A673 (cell line): Measurements from ENCODE around the gene TBC1D24. TPM values are rescaled to one million over a fixed set of nuclear protein-coding genes. Genes with fewer than 3 reads are reported as not detected.

ENCODE experiments used
- BruUV-seq: library from RNA; stranded (reverse); fragments of 400-500 nt; replicated peaks from 2 replicates; lab custom pipeline; 2021; lab: Mats Ljungman, UMichigan
- CTCF ChIA-PET: fragments of 300-600 bp; sonication (Branson Sonifier 250); formaldehyde crosslinking; loops from one replicate; lab custom pipeline; 2022; ENCODE audit warnings: antibody characterized with exemption; lab: Charles Lee
- POLR2A ChIA-PET: fragments of 300-600 bp; sonication (Branson Sonifier 250); formaldehyde crosslinking; loops from one replicate; lab custom pipeline; 2022; ENCODE audit warnings: antibody characterized with exemption; ENCODE audit not compliant: low non-redundant PET; lab: Charles Lee
- DNase-seq: peaks from one replicate; pipeline ENCODE4 v3.0.0-alpha.2; 2015; ENCODE audit warnings: low spot score
- H3K27ac ChIP-seq: fragments of 200-600 bp; sonication (generic); 2 replicates; pipeline ENCODE4 v1.5.1; 2016; ENCODE audit warnings: mixed run types, low read depth, mild to moderate bottlenecking, mixed read lengths, antibody characterized with exemption, low read length; ENCODE audit not compliant: poor library complexity, severe bottlenecking
- H3K27me3 ChIP-seq: fragments of 200-600 bp; sonication (generic); replicated peaks from 2 replicates; pipeline ENCODE4 v1.6.1; 2017; ENCODE audit warnings: mixed run types, low read depth, mild to moderate bottlenecking, mixed read lengths, antibody characterized with exemption, low read length; ENCODE audit not compliant: insufficient read depth, poor library complexity
- H3K36me3 ChIP-seq: fragments of 200-600 bp; sonication (generic); 2 replicates; pipeline ENCODE4 v1.6.1; 2016; ENCODE audit warnings: mixed run types, mild to moderate bottlenecking, mixed read lengths, antibody characterized with exemption, low read length; ENCODE audit not compliant: insufficient read depth, poor library complexity, severe bottlenecking
- H3K4me1 ChIP-seq: fragments of 200-600 bp; sonication (generic); 2 replicates; pipeline ENCODE4 v1.6.1; 2017; ENCODE audit warnings: mixed run types, mild to moderate bottlenecking, mixed read lengths, antibody characterized with exemption, low read length; ENCODE audit not compliant: insufficient read depth, poor library complexity, severe bottlenecking
- H3K4me3 ChIP-seq: fragments of 200-600 bp; sonication (generic); 2 replicates; pipeline ENCODE4 v1.5.1; 2016; ENCODE audit warnings: low read depth, mixed run types, mild to moderate bottlenecking, mixed read lengths, low read length; ENCODE audit not compliant: poor library complexity, severe bottlenecking
- H3K9me3 ChIP-seq: fragments of 200-600 bp; sonication (generic); 2 replicates; pipeline ENCODE4 v1.6.1; 2016; ENCODE audit warnings: mixed run types, low read depth, mild to moderate bottlenecking, mixed read lengths, antibody characterized with exemption, low read length; ENCODE audit not compliant: poor library complexity, severe bottlenecking
- EZH2 ChIP-seq: fragments of 200-600 bp; sonication (generic); IDR thresholded peaks from 2 replicates; pipeline ENCODE4 v1.6.1; 2017; ENCODE audit warnings: borderline replicate concordance, low read depth, mild to moderate bottlenecking, mixed read lengths, antibody characterized with exemption, low read length; ENCODE audit not compliant: poor library complexity, severe bottlenecking
- intact Hi-C: fragments of 100-400 bp; cut with micrococcal nuclease; formaldehyde crosslinking; loops from one replicate; pipeline ENCODE4 v1.10.0; 2022; ENCODE audit not compliant: unreplicated experiment
- total RNA-seq: library from RNA; stranded (reverse); gene quantifications from 2 replicates; pipeline ENCODE4 v1.2.3, GENCODE V29; 2021
- TF ChIP-seq, protein P1 (sequence below): fragments of 300-800, 200-600 bp; sonication (generic); conservative IDR thresholded peaks from 2 replicates; pipeline ENCODE4 v1.5.1; 2017; ENCODE audit warnings: low read depth, mild to moderate bottlenecking, antibody characterized with exemption, low read length, moderate library complexity, mixed read lengths

Gene TBC1D24
- total RNA-seq, 1 experiment from 2014 or later = 24.2 TPM

DNA sequence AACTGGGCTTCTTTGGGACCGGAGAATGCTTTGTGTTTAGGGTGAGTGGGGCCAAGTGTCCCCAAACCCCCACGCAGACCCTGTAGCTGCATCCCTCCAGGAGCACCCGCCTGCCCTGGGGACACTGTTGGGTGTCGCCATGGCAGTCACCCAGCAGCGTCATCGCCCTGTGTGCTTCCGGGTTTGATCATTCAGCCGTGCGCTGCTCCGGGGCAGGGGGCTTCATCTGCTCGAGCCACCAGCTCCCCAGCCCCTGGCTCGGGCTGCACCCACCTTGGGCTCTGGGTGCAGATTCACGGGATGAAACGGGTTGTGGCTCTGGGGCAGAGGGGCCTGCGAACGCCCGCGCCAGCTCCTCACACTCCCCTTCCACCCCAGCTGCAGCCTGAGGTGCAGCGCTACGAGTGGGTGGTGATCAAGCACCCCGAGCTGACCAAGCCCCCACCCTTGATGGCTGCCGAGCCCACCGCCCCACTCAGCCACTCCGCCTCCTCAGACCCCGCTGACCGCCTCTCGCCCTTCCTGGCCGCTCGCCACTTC, 25.0 kb downstream of the TBC1D24 start:
- Histone ChIP-seq H3K27me3 (no peaks in the 10 kb centered on the region), H3K4me1 (peaks cover 5% of the 10 kb centered on the region), H3K4me3 (no peak overlapping the region), H3K9me3 (no peaks in the 10 kb centered on the region), H3K36me3 (peaks cover 4% of the 10 kb centered on the region), H3K27ac (no peak overlapping the region)
- no peak for DNase-seq
- POLR2A ChIA-PET = no interaction called here
- intact Hi-C loops = loop anchor here (2.0 to 10.0 kb wide), 3 partner anchors 158 to 235 kb away; partner anchors contain the start of genes ABCA3 and RNPS1
- TF ChIP-seq, protein P1, sequence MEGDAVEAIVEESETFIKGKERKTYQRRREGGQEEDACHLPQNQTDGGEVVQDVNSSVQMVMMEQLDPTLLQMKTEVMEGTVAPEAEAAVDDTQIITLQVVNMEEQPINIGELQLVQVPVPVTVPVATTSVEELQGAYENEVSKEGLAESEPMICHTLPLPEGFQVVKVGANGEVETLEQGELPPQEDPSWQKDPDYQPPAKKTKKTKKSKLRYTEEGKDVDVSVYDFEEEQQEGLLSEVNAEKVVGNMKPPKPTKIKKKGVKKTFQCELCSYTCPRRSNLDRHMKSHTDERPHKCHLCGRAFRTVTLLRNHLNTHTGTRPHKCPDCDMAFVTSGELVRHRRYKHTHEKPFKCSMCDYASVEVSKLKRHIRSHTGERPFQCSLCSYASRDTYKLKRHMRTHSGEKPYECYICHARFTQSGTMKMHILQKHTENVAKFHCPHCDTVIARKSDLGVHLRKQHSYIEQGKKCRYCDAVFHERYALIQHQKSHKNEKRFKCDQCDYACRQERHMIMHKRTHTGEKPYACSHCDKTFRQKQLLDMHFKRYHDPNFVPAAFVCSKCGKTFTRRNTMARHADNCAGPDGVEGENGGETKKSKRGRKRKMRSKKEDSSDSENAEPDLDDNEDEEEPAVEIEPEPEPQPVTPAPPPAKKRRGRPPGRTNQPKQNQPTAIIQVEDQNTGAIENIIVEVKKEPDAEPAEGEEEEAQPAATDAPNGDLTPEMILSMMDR = no peak
- TF ChIP-seq EZH2 = no peak
- no TSS peak for BruUV-seq
- CTCF ChIA-PET = no interaction called here

DNA sequence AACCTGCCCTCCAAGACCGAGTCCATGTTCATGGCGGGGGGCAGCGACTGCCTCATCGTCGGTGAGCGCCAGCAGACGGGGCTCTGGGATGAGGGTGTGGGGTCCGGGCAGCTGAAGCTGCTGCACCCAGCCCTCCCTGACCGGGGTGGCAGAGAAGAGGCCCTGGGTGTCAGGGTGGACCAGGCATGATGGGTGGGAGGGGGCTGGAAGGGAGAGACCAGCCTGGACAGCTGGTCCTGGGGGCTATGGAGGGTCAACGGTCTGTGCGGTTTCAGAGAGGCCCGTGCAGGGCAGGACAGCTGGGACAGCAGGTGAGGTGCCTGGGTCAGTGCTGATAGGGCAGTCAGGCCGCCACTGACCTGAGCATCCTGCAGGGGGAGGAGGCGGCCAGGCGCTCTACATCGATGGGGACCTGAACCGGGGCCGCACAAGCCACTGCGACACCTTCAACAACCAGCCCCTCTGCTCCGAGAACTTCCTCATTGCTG, 25.5 kb downstream of the TBC1D24 start:
- Histone ChIP-seq H3K27ac (no peak overlapping the region), H3K9me3 (no peaks in the 10 kb centered on the region), H3K36me3 (peaks cover 4% of the 10 kb centered on the region), H3K4me1 (peaks cover 5% of the 10 kb centered on the region), H3K27me3 (no peaks in the 10 kb centered on the region), H3K4me3 (no peak overlapping the region)
- ChIA-PET POLR2A (no interaction called here), CTCF (interaction anchor here (0.6 to 1.3 kb wide), 4 partner anchors 11 to 160 kb away, joined by 5 to 10 read pairs (median 6); partner anchors contain the start of gene ABCA3)
- intact Hi-C loops = loop anchor here (2.0 to 10.0 kb wide), 3 partner anchors 158 to 236 kb away; partner anchors contain the start of genes ABCA3 and RNPS1
- no peak for DNase-seq
- no TSS peak for BruUV-seq
- no peak for TF ChIP-seq EZH2
- TF ChIP-seq, protein P1 = no peak

DNA sequence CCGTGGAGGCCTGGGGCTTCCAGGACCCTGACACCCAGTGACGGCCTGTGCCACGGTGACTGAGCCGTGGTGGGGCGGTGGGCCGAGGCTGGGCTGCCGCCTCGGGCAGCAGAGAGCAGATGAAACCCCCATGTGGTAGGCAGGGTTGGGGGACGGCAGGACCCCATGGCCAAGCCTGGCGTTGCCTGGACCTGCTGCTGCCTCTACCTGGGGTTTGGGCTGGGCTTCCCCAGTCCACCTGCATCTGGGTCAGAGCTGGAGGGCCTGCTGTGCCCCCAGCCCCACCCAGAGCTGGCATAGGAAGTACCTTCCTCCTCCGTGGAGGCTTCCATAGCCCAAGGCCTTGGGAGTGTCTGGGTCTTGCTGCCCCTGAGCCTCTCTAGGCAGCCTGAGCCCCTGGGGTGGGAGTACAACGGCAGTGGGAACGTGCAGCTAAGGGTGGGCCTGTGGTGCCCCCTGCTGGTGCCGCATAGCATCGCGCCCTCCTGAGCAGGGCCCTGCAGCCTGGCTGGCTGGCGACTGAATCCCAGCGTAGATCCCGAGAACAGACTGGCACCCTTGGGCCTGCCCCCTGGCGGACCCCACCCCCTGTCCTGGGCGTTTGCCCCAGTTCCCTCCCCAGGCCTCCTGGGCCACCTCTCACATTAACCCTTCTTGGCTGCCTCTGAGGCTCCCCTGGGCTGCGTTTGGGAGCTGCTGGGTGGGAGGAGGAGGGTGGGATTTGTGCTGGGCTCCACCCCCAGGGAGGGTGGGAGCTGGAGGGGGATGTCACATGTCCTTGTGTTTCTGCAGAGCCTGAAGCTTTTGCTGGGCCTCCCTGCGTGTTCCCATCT, 26.2 kb downstream of the TBC1D24 start:
- Histone ChIP-seq H3K27me3 (no peaks in the 10 kb centered on the region), H3K4me1 (peaks cover 5% of the 10 kb centered on the region), H3K9me3 (no peaks in the 10 kb centered on the region), H3K36me3 (peaks cover 4% of the 10 kb centered on the region), H3K4me3 (peak overlapping the region; percentile 37), H3K27ac (peak overlapping the region; percentile 40)
- BruUV-seq = no TSS peak
- DNase-seq = peak; percentile 91
- POLR2A ChIA-PET = interaction anchor here (0.6 to 0.8 kb wide), 2 partner anchors 210 to 346 kb away, joined by 3 to 5 read pairs; partner anchors contain the start of gene TRAF7
- CTCF ChIA-PET = interaction anchor here (0.6 to 1.3 kb wide), 12 partner anchors 10 to 485 kb away, joined by 3 to 12 read pairs (median 6); partner anchors contain the start of genes ABCA3, AMDHD2, NTN3 and TBC1D24
- intact Hi-C loops = loop anchor here (2.0 to 10.0 kb wide), 3 partner anchors 159 to 236 kb away; partner anchors contain the start of genes ABCA3 and RNPS1
- TF ChIP-seq, protein P1 = peak; percentile 99
- TF ChIP-seq EZH2 = no peak
